Spinal cord (tissue), 10 donors: ENCODE data around the gene SLC6A19. TPM values are rescaled to one million over a fixed set of nuclear protein-coding genes. Genes with fewer than 3 reads are reported as not detected.
"Not testable (repeated sequence)": the region's sequence is repeated elsewhere in the genome, so short reads cannot be mapped to it uniquely, and the experiment has no call there.

ENCODE experiments used
- DNase-seq, 6 donors: peaks; one replicate each; pipeline versions ENCODE4 v3.0.0 to v3.0.0-alpha.2; 2013 to 2015; ENCODE audit warnings: low spot score in 6 of 6, low read depth in 4 of 6
- H3K27ac ChIP-seq: one replicate; pipeline ENCODE4 v1.5.1; 2013; ENCODE audit warnings: low read depth, low read length, control low read depth
- H3K27me3 ChIP-seq: one replicate; pipeline ENCODE4 v1.6.1; 2013; ENCODE audit warnings: low read length; ENCODE audit not compliant: control insufficient read depth, insufficient read depth
- H3K36me3 ChIP-seq: one replicate; pipeline ENCODE4 v1.6.1; 2013; ENCODE audit warnings: low read length; ENCODE audit not compliant: control insufficient read depth, insufficient read depth
- H3K4me1 ChIP-seq: one replicate; pipeline ENCODE4 v1.6.1; 2013; ENCODE audit warnings: low read length; ENCODE audit not compliant: control insufficient read depth, insufficient read depth
- H3K4me3 ChIP-seq: one replicate; pipeline ENCODE4 v1.5.1; 2013; ENCODE audit warnings: low read depth, low read length, control low read depth
- H3K9me3 ChIP-seq: one replicate; pipeline ENCODE4 v1.6.1; 2013; ENCODE audit warnings: low read length; ENCODE audit not compliant: control insufficient read depth, insufficient read depth
- WGBS: methylation state at CpG from one replicate; pipeline ENCODE4 v1.1.5; 2013; ENCODE audit warnings: missing lambda C conversion rate; ENCODE audit not compliant: insufficient coverage; 5-methylcytosine and 5-hydroxymethylcytosine counted together
- polyA plus RNA-seq, 2 donors: library from polyadenylated mRNA; unstranded; fragments of 120-200 nt; gene quantifications; one replicate each; pipeline ENCODE4 v1.2.1, GENCODE V29; 2013; ENCODE audit not compliant: insufficient read length in 2 of 2
- total RNA-seq, 2 donors: library from RNA; depleted of rRNA in 1 of 2; stranded (reverse); fragments of 120-200 nt in 1 of 2; fragments of >200 nt in 1 of 2; gene quantifications; one replicate each; pipeline versions ENCODE4 v1.2.3 to v1.2.4, GENCODE V29; 2013 to 2014
- donor health status: healthy.

Gene SLC6A19
- total and polyA plus RNA-seq, 4 donors: 0.06 to 0.39 (median 0.16) TPM

- Histone ChIP-seq H3K4me3 (no peak overlapping the region), H3K4me1 (no peaks in the 10 kb centered on the region), H3K27ac (no peak overlapping the region), H3K27me3 (no peaks in the 10 kb centered on the region), H3K9me3 (peaks cover 3% of the 10 kb centered on the region), H3K36me3 (no peaks in the 10 kb centered on the region)
- 90% methylated on average over 40 of the region's 40 CpGs for WGBS
- DNase-seq: no peak
These were observed 64.4 kb downstream of the SLC6A19 start for GRCh38 chr5:1265461-1266455.

- no peak overlapping the region for H3K4me3 ChIP-seq
- H3K36me3 ChIP-seq: no peaks in the 10 kb centered on the region
- no peak for DNase-seq
- no peaks in the 10 kb centered on the region for H3K27me3 ChIP-seq
- no peaks in the 10 kb centered on the region for H3K4me1 ChIP-seq
- 85% methylated on average over 6 of the region's 9 CpGs for WGBS
- peaks cover 3% of the 10 kb centered on the region for H3K9me3 ChIP-seq
- no peak overlapping the region for H3K27ac ChIP-seq
These were observed 65.4 kb downstream of the SLC6A19 start for GRCh38 chr5:1266791-1267190.

GRCh38 chr5:1267464-1267863 is 66.1 kb downstream of the SLC6A19 start:
- not testable (repeated sequence) for H3K4me1 ChIP-seq, H3K36me3 ChIP-seq, DNase-seq, H3K9me3 ChIP-seq, H3K27me3 ChIP-seq, H3K4me3 ChIP-seq, H3K27ac ChIP-seq
- no CpG with 5 or more reads among the region's 5 CpGs for WGBS

GRCh38 chr5:1268056-1268455 is 66.7 kb downstream of the SLC6A19 start:
- Histone ChIP-seq H3K27ac (no peak overlapping the region), H3K4me3 (no peak overlapping the region), H3K27me3 (no peaks in the 10 kb centered on the region), H3K9me3 (no peaks in the 10 kb centered on the region), H3K4me1 (no peaks in the 10 kb centered on the region), H3K36me3 (no peaks in the 10 kb centered on the region)
- 89% methylated on average over 13 of the region's 13 CpGs for WGBS
- no peak for DNase-seq

- no peaks in the 10 kb centered on the region for H3K9me3 ChIP-seq
- no peaks in the 10 kb centered on the region for H3K4me1 ChIP-seq
- no peaks in the 10 kb centered on the region for H3K36me3 ChIP-seq
- WGBS: 90% methylated on average over 13 of the region's 13 CpGs
- DNase-seq: no peak
- H3K4me3 ChIP-seq: no peak overlapping the region
- no peaks in the 10 kb centered on the region for H3K27me3 ChIP-seq
- H3K27ac ChIP-seq: no peak overlapping the region
These were observed 67.3 kb downstream of the SLC6A19 start for GRCh38 chr5:1268666-1269065.

GRCh38 chr5:1270426-1270825 is 69.0 kb downstream of the SLC6A19 start:
- Histone ChIP-seq H3K27ac (no peak overlapping the region), H3K27me3 (no peaks in the 10 kb centered on the region), H3K4me1 (no peaks in the 10 kb centered on the region), H3K4me3 (no peak overlapping the region), H3K9me3 (no peaks in the 10 kb centered on the region), H3K36me3 (no peaks in the 10 kb centered on the region)
- no peak for DNase-seq
- 94% methylated on average over 22 of the region's 22 CpGs for WGBS

GRCh38 chr5:1270933-1271914 is 69.8 kb downstream of the SLC6A19 start:
- Histone ChIP-seq H3K4me3 (no peak overlapping the region), H3K4me1 (no peaks in the 10 kb centered on the region), H3K36me3 (no peaks in the 10 kb centered on the region), H3K27me3 (no peaks in the 10 kb centered on the region), H3K9me3 (no peaks in the 10 kb centered on the region), H3K27ac (no peak overlapping the region)
- no peak for DNase-seq
- 94% methylated on average over 39 of the region's 39 CpGs for WGBS

- H3K27ac ChIP-seq: no peak overlapping the region
- 96% methylated on average over 16 of the region's 21 CpGs for WGBS
- no peaks in the 10 kb centered on the region for H3K4me1 ChIP-seq
- DNase-seq: no peak
- H3K9me3 ChIP-seq: no peaks in the 10 kb centered on the region
- no peaks in the 10 kb centered on the region for H3K36me3 ChIP-seq
- H3K27me3 ChIP-seq: no peaks in the 10 kb centered on the region
- H3K4me3 ChIP-seq: no peak overlapping the region
These were observed 70.8 kb downstream of the SLC6A19 start for GRCh38 chr5:1272201-1272600.

GRCh38 chr5:1273745-1274144 is 72.3 kb downstream of the SLC6A19 start:
- no peaks in the 10 kb centered on the region for H3K9me3 ChIP-seq
- WGBS: 94% methylated on average over 15 of the region's 20 CpGs

More at GRCh38 chr5:1273745-1274144, 72.3 kb downstream of the SLC6A19 start:
- no peak for DNase-seq
- Histone ChIP-seq H3K27ac (no peak overlapping the region), H3K36me3 (no peaks in the 10 kb centered on the region), H3K4me1 (no peaks in the 10 kb centered on the region), H3K27me3 (no peaks in the 10 kb centered on the region), H3K4me3 (no peak overlapping the region)
